Cardiac muscle cell (in vitro differentiated cells and primary cell): Measurements from ENCODE around the gene SHLD1. TPM values are rescaled to one million over a fixed set of nuclear protein-coding genes. Genes with fewer than 3 reads are reported as not detected.

Experiments used
- DNase-seq, 2 donors: peaks; one replicate each; pipeline versions ENCODE4 v3.0.0 to v3.0.0-alpha.2; 2010 to 2017; ENCODE audit warnings: low read depth in 1 of 2, low spot score in 1 of 2
- H3K27ac ChIP-seq: fragments of 200-600 bp; sonication (generic); 2 replicates; pipeline ENCODE4 v1.5.1; 2016
- H3K27me3 ChIP-seq: fragments of 200-600 bp; sonication (generic); 2 replicates; pipeline ENCODE4 v1.6.0; 2016; ENCODE audit warnings: control low read depth
- H3K36me3 ChIP-seq: fragments of 200-600 bp; sonication (generic); 2 replicates; pipeline ENCODE4 v1.5.1; 2016; ENCODE audit warnings: control low read depth
- H3K4me1 ChIP-seq: fragments of 200-600 bp; sonication (generic); 2 replicates; pipeline ENCODE4 v1.8.1; 2017; ENCODE audit warnings: low read depth, mild to moderate bottlenecking, mixed run types
- H3K4me3 ChIP-seq: fragments of 200-600 bp; sonication (generic); 2 replicates; pipeline ENCODE4 v1.5.1; 2016; ENCODE audit warnings: mild to moderate bottlenecking
- H3K9me3 ChIP-seq: fragments of 200-600 bp; sonication (generic); 2 replicates; pipeline ENCODE4 v1.5.1; 2017; ENCODE audit warnings: low read depth, mild to moderate bottlenecking, control low read depth
- CTCF ChIP-seq: IDR thresholded peaks from 2 replicates; pipeline ENCODE4 v1.5.1; 2012; ENCODE audit warnings: low read depth, mild to moderate bottlenecking, low read length
- polyA plus RNA-seq: library from polyadenylated mRNA; unstranded; fragments of >200 nt; fragmentation: Nextera tagmentation; extraction: Ambion mirVana; gene quantifications from 2 replicates; pipeline ENCODE4 v1.2.1, GENCODE V29; 2016
- total RNA-seq: library from RNA; depleted of rRNA; stranded (reverse); fragments of >200 nt; gene quantifications from 2 replicates; pipeline ENCODE4 v1.2.3, GENCODE V29; 2016

The SHLD1 gene
- total and polyA plus RNA-seq, 2 experiments from 2014 or later: 3.4 to 10.9 TPM

GRCh38 chr20:5885866-5886265 lies 135.7 kb downstream of the SHLD1 start:
- no peak overlapping the region for H3K4me3 ChIP-seq
- no peak overlapping the region for H3K27ac ChIP-seq
- no peaks in the 10 kb centered on the region for H3K36me3 ChIP-seq
- no peaks in the 10 kb centered on the region for H3K9me3 ChIP-seq
- no peak for TF ChIP-seq CTCF
- no peaks in the 10 kb centered on the region for H3K4me1 ChIP-seq
- no peak for DNase-seq
- H3K27me3 ChIP-seq: no peaks in the 10 kb centered on the region

GRCh38 chr20:5886788-5887187 lies 136.6 kb downstream of the SHLD1 start:
- Histone ChIP-seq H3K4me1 (no peaks in the 10 kb centered on the region), H3K27ac (no peak overlapping the region)
- DNase-seq: peak in 1 of 2 donors; percentile 39

GRCh38 chr20:5887386-5887785 lies 137.2 kb downstream of the SHLD1 start:
- TF ChIP-seq CTCF: no peak
- Histone ChIP-seq H3K27ac (no peak overlapping the region), H3K27me3 (no peaks in the 10 kb centered on the region), H3K36me3 (no peaks in the 10 kb centered on the region), H3K9me3 (no peaks in the 10 kb centered on the region), H3K4me1 (no peaks in the 10 kb centered on the region), H3K4me3 (no peak overlapping the region)
- DNase-seq: no peak

More at GRCh38 chr20:5886788-5887187, 136.6 kb downstream of the SHLD1 start:
- H3K9me3 ChIP-seq: no peaks in the 10 kb centered on the region
- H3K4me3 ChIP-seq: no peak overlapping the region
- H3K36me3 ChIP-seq: no peaks in the 10 kb centered on the region
- no peaks in the 10 kb centered on the region for H3K27me3 ChIP-seq
- no peak for TF ChIP-seq CTCF

- Histone ChIP-seq H3K9me3 (no peaks in the 10 kb centered on the region), H3K36me3 (no peaks in the 10 kb centered on the region), H3K4me3 (no peak overlapping the region), H3K4me1 (no peaks in the 10 kb centered on the region), H3K27me3 (no peaks in the 10 kb centered on the region), H3K27ac (no peak overlapping the region)
- no peak for TF ChIP-seq CTCF
- DNase-seq: peak in 1 of 2 donors; percentile 29
Observed at GRCh38 chr20:5888041-5888440, 137.8 kb downstream of the SHLD1 start.

GRCh38 chr20:5890773-5891441 lies 140.7 kb downstream of the SHLD1 start:
- DNase-seq: no peak
- no peaks in the 10 kb centered on the region for H3K36me3 ChIP-seq
- H3K27me3 ChIP-seq: no peaks in the 10 kb centered on the region
- TF ChIP-seq CTCF: no peak
- H3K9me3 ChIP-seq: no peaks in the 10 kb centered on the region
- H3K4me1 ChIP-seq: no peaks in the 10 kb centered on the region
- H3K27ac ChIP-seq: no peak overlapping the region
- H3K4me3 ChIP-seq: no peak overlapping the region
